HCT116 (cell line): ENCODE results near the gene KLF17.
A peak's percentile ranks its signal among the peaks of the same experiment; 100 is the strongest.

Experiments
- EZH2 ChIP-seq: fragments of 200-600 bp; sonication (generic); IDR thresholded peaks from 2 replicates; pipeline ENCODE4 v1.6.1; 2017; ENCODE audit warnings: antibody characterized with exemption, mixed run types
- EZH2phosphoT487 ChIP-seq: fragments of 200-600 bp; IDR thresholded peaks from 2 replicates; pipeline ENCODE4 v1.6.1; 2018; ENCODE audit warnings: antibody characterized with exemption, borderline replicate concordance
- POLR2A ChIP-seq: IDR thresholded peaks from 2 replicates; pipeline ENCODE4 v1.7.0; 2011; ENCODE audit warnings: borderline replicate concordance; ENCODE audit not compliant: insufficient read depth, insufficient read length; ENCODE audit errors: extremely low read depth
- POLR2AphosphoS5 ChIP-seq: IDR thresholded peaks from 2 replicates; pipeline ENCODE4 v1.6.1; 2011; ENCODE audit warnings: mild to moderate bottlenecking, low read depth, low read length, moderate library complexity
- ZFX ChIP-seq: fragments of 450-650 bp; IDR thresholded peaks from 2 replicates; pipeline ENCODE4 v1.6.1; 2017
- ZNF274 ChIP-seq: fragments of 200-500 bp; sonication (Bioruptor generic); IDR thresholded peaks from 2 replicates; pipeline ENCODE4 v1.6.1; 2014; ENCODE audit warnings: mild to moderate bottlenecking, low read depth, low read length, inconsistent platforms
- TF ChIP-seq, protein P1 (sequence below), 3 experiments: fragments of 200-600 bp in 1 of 3; sonication (generic) in 1 of 3; IDR thresholded peaks in 2 of 3; conservative IDR thresholded peaks in 1 of 3; 2 replicates each; pipeline ENCODE4 v1.5.1; 2012 to 2017; ENCODE audit warnings: low read depth in 2 of 3, low read length in 2 of 3, antibody characterized with exemption in 1 of 3, borderline replicate concordance in 1 of 3, control low read depth in 1 of 3, mild to moderate bottlenecking in 1 of 3, mixed read lengths in 1 of 3, mixed run types in 1 of 3, moderate library complexity in 1 of 3; ENCODE audit not compliant: insufficient read depth in 1 of 3

DNA sequence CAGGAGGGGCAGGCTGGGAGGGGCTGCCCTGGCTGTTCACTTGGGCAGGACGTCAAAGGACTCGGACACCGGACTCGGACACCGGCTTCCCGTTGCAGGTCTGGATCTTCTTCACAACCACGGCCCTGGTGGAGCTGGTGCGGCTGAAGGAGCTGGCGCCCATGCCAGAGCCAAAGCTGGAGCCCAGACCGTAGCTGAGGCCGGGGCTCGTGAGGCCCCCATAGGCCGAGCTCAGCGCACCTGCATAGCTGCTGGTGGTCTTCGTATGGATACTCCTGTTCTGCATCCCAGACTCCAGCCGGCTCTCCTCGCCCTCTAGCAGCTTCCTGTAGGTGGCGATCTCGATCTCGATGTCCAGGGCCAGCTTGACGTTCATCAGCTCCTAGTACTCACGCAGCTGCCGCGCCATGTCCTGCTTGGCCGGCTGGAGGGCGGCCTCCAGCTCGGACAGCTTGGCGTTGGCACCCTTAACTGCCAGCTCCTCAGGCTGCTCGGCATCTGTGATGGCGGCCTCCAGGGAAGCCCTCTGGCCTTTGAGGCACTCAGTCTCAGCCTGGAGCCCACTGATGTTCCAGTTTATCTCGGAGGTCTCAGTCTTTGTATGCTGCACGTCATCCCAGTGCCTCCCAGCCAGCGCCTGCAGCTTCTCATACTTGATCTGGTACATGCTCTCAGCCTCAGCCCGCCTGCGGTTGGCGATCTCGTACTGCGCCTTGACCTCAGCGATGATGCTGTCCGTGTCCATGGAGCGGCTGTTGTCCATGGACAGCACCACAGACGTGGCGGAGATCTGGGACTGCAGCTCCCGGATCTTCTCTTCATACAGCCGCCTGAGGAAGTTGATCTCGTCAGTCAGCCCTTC lies 15.1 kb upstream of the KLF17 start:
- TF ChIP-seq EZH2 (no peak), ZNF274 (no peak), POLR2A (no peak), POLR2AphosphoS5 (no peak), ZFX (no peak), EZH2phosphoT487 (no peak)
- TF ChIP-seq, protein P1, sequence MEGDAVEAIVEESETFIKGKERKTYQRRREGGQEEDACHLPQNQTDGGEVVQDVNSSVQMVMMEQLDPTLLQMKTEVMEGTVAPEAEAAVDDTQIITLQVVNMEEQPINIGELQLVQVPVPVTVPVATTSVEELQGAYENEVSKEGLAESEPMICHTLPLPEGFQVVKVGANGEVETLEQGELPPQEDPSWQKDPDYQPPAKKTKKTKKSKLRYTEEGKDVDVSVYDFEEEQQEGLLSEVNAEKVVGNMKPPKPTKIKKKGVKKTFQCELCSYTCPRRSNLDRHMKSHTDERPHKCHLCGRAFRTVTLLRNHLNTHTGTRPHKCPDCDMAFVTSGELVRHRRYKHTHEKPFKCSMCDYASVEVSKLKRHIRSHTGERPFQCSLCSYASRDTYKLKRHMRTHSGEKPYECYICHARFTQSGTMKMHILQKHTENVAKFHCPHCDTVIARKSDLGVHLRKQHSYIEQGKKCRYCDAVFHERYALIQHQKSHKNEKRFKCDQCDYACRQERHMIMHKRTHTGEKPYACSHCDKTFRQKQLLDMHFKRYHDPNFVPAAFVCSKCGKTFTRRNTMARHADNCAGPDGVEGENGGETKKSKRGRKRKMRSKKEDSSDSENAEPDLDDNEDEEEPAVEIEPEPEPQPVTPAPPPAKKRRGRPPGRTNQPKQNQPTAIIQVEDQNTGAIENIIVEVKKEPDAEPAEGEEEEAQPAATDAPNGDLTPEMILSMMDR (IDR thresholded peaks at IDR 0.05 in 2 of 3, conservative IDR thresholded peaks at IDR 0.05 in 1 of 3; ENCODE audit: borderline replicate concordance in 1 of 3, insufficient read depth in 1 of 3, low read depth in 2 of 3, low read length in 2 of 3): peak; percentile 38 to 66 (median 64); a peak in 5 of 6 replicates
